PC-9 (cell line): ENCODE data around the gene SDHC. TPM values are rescaled to one million over a fixed set of nuclear protein-coding genes. Genes with fewer than 3 reads are reported as not detected.

ENCODE experiments used
- BruUV-seq: library from RNA; stranded (reverse); fragments of 400-500 nt; replicated peaks from 2 replicates; lab custom pipeline; 2021; lab: Mats Ljungman, UMichigan
- CTCF ChIA-PET: fragments of 300-600 bp; sonication (Branson Sonifier 250); formaldehyde crosslinking; loops from one replicate; lab custom pipeline; 2022; ENCODE audit warnings: antibody characterized with exemption; lab: Charles Lee
- POLR2A ChIA-PET: fragments of 300-600 bp; sonication (Branson Sonifier 250); formaldehyde crosslinking; loops from one replicate; lab custom pipeline; 2022; ENCODE audit warnings: antibody characterized with exemption; ENCODE audit not compliant: unreplicated experiment; lab: Charles Lee
- DNase-seq, 2 experiments: peaks; one replicate each; pipeline versions ENCODE4 v3.0.0 to v3.0.0-alpha.2; 2015 to 2022; ENCODE audit warnings: mixed read lengths in 1 of 2
- H2AFZ ChIP-seq: fragments of 200-600 bp; sonication (generic); 2 replicates; pipeline ENCODE4 v1.8.1; 2017; ENCODE audit warnings: antibody characterized with exemption
- H3F3A ChIP-seq: fragments of 200-600 bp; sonication (generic); 2 replicates; pipeline ENCODE4 v1.8.1; 2017; ENCODE audit warnings: antibody characterized with exemption, mild to moderate bottlenecking, low read depth; ENCODE audit not compliant: insufficient read depth
- H3K27ac ChIP-seq: fragments of 200-600 bp; sonication (generic); 2 replicates; pipeline ENCODE4 v1.6.1; 2016; ENCODE audit warnings: mixed run types
- H3K27me3 ChIP-seq: fragments of 200-600 bp; sonication (generic); 2 replicates; pipeline ENCODE4 v1.6.1; 2016; ENCODE audit warnings: low read depth, mixed run types; ENCODE audit not compliant: insufficient read depth
- H3K36me3 ChIP-seq: fragments of 200-600 bp; sonication (generic); 2 replicates; pipeline ENCODE4 v1.6.1; 2016; ENCODE audit warnings: low read depth, mixed run types
- H3K4me1 ChIP-seq: fragments of 200-600 bp; sonication (generic); replicated peaks from 2 replicates; pipeline ENCODE4 v1.6.1; 2016; ENCODE audit warnings: mixed run types; ENCODE audit not compliant: insufficient read depth
- H3K4me2 ChIP-seq: fragments of 200-600 bp; sonication (generic); 2 replicates; pipeline ENCODE4 v1.6.1; 2017; ENCODE audit warnings: mixed run types
- H3K4me3 ChIP-seq: fragments of 200-600 bp; sonication (generic); 2 replicates; pipeline ENCODE4 v1.6.1; 2016; ENCODE audit warnings: mixed run types
- H3K79me2 ChIP-seq: fragments of 200-600 bp; sonication (generic); 2 replicates; pipeline ENCODE4 v1.6.1; 2017; ENCODE audit warnings: low read depth, mixed run types
- H3K9me2 ChIP-seq: fragments of 200-600 bp; sonication (generic); 2 replicates; pipeline ENCODE4 v1.8.1; 2017; ENCODE audit warnings: mild to moderate bottlenecking; ENCODE audit not compliant: insufficient read depth
- H3K9me3 ChIP-seq: fragments of 200-600 bp; sonication (generic); 2 replicates; pipeline ENCODE4 v1.8.1; 2016; ENCODE audit warnings: low read depth; ENCODE audit not compliant: insufficient read depth
- H4K20me1 ChIP-seq: fragments of 200-600 bp; sonication (generic); 2 replicates; pipeline ENCODE4 v1.8.1; 2017; ENCODE audit not compliant: insufficient read depth
- EZH2 ChIP-seq: fragments of 200-600 bp; sonication (generic); IDR thresholded peaks from 2 replicates; pipeline ENCODE4 v1.8.0; 2017; ENCODE audit warnings: antibody characterized with exemption, low read depth
- intact Hi-C: fragments of 100-400 bp; cut with micrococcal nuclease; formaldehyde crosslinking; loops from one replicate; pipeline ENCODE4 v1.10.0; 2022; ENCODE audit not compliant: unreplicated experiment
- total RNA-seq: library from RNA; stranded (reverse); gene quantifications from 2 replicates; pipeline ENCODE4 v1.2.3, GENCODE V29; 2021
- TF ChIP-seq, protein P1 (sequence below): fragments of 200-600 bp; sonication (generic); conservative IDR thresholded peaks from 2 replicates; pipeline ENCODE4 v1.6.1; 2017; ENCODE audit warnings: mixed run types, antibody characterized with exemption, mild to moderate bottlenecking, moderate library complexity

The SDHC gene
- total RNA-seq, 1 experiment from 2014 or later: 215 TPM

DNA sequence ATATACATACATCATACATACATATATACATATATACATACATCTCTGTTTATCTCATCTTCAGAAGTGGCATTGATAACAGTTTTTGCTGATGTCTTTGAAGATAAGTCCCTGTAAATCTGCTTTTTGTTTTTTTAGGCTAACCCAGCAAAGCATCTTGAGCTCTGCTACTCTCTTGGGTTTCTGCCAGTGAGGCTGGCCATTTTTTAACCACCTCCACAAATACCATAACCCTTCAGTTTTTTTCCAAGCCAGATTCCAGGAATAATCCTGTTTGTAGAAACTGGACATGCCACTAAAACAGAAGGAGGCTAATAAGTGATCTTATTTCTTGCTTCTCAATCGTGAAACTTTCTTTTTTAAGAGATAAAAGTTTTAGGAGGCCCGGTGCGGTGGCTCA lies 21.6 kb downstream of the SDHC start:
- no peaks in the 10 kb centered on the region for H3K27me3 ChIP-seq
- TF ChIP-seq, protein P1, sequence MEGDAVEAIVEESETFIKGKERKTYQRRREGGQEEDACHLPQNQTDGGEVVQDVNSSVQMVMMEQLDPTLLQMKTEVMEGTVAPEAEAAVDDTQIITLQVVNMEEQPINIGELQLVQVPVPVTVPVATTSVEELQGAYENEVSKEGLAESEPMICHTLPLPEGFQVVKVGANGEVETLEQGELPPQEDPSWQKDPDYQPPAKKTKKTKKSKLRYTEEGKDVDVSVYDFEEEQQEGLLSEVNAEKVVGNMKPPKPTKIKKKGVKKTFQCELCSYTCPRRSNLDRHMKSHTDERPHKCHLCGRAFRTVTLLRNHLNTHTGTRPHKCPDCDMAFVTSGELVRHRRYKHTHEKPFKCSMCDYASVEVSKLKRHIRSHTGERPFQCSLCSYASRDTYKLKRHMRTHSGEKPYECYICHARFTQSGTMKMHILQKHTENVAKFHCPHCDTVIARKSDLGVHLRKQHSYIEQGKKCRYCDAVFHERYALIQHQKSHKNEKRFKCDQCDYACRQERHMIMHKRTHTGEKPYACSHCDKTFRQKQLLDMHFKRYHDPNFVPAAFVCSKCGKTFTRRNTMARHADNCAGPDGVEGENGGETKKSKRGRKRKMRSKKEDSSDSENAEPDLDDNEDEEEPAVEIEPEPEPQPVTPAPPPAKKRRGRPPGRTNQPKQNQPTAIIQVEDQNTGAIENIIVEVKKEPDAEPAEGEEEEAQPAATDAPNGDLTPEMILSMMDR: no peak
- TF ChIP-seq EZH2: no peak
- peaks cover 16% of the 10 kb centered on the region for H3K36me3 ChIP-seq
- H3K4me1 ChIP-seq: no peaks in the 10 kb centered on the region
- H3K9me3 ChIP-seq: no peaks in the 10 kb centered on the region
- ChIA-PET POLR2A (no interaction called here), CTCF (no interaction called here)
- no TSS peak for BruUV-seq
- no peak overlapping the region for H3K4me3 ChIP-seq
- no peaks in the 10 kb centered on the region for H3K9me2 ChIP-seq
- no peak for DNase-seq
- intact Hi-C loops: no loop called here
- peaks cover 8% of the 10 kb centered on the region; the same call in 1 of the 2 replicates for H4K20me1 ChIP-seq
- H3K4me2 ChIP-seq: no peak overlapping the region
- no peaks in the 10 kb centered on the region for H3K79me2 ChIP-seq
- no peaks in the 10 kb centered on the region for H3F3A ChIP-seq
- H3K27ac ChIP-seq: no peak overlapping the region
- H2AFZ ChIP-seq: no peak overlapping the region

DNA sequence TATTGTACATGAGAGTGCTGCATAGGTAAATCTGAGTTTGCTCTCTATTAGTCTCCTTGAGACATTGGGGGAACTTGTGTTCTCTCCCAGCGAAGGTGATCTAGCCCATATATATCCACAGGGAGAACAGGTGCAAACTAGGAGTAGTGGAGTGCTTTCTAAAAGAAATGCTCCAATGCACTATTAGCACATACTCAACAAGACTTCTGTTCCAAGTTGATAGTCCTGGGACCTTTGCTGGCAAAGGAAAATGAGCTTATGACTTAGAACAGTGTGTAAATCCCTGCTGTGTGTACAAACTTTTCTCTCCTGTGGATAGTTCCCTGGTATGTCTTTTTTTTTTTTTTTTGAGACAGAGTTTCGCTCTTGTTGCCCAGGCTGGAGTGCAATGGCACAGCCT lies 28.0 kb downstream of the SDHC start:
- ChIA-PET POLR2A (no interaction called here), CTCF (no interaction called here)
- Histone ChIP-seq H3K27ac (no peak overlapping the region), H3K9me2 (no peaks in the 10 kb centered on the region), H3K4me1 (no peaks in the 10 kb centered on the region), H3K79me2 (no peaks in the 10 kb centered on the region), H2AFZ (no peak overlapping the region), H3K4me2 (no peak overlapping the region), H3K27me3 (no peaks in the 10 kb centered on the region), H3K36me3 (no peaks in the 10 kb centered on the region), H3K9me3 (no peaks in the 10 kb centered on the region), H3F3A (no peaks in the 10 kb centered on the region), H3K4me3 (no peak overlapping the region), H4K20me1 (0 out of 2 replicates have a peak, but pooled peaks cover 3% of the 10 kb centered on the region)
- intact Hi-C loops: no loop called here
- TF ChIP-seq EZH2: no peak
- TF ChIP-seq, protein P1: no peak
- no TSS peak for BruUV-seq
- DNase-seq: no peak

DNA sequence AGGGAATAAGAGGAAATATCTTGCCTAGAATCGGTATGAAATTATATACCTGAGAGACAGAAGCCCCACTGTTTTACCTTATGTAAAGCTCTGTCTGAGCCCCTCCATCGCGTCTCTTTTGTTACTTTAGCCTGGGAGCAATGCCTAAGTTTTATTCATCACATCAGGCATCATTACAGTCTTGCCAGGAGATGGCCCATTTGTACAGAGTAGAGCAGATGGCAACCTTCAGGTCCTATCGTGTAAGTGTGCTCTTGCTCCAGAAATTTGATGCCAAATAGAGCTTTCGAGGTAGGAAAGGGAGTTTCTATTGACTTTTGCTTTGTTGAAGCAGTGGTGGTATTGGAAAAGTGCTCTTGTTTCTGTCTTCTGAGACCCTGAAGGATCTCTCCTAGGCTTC lies 28.6 kb downstream of the SDHC start:
- intact Hi-C loops: no loop called here
- ChIA-PET POLR2A (no interaction called here), CTCF (no interaction called here)
- Histone ChIP-seq H3F3A (no peaks in the 10 kb centered on the region), H3K27ac (no peak overlapping the region), H3K27me3 (no peaks in the 10 kb centered on the region), H2AFZ (no peak overlapping the region), H3K36me3 (no peaks in the 10 kb centered on the region), H3K9me2 (no peaks in the 10 kb centered on the region), H3K79me2 (no peaks in the 10 kb centered on the region), H4K20me1 (no peaks in the 10 kb centered on the region), H3K9me3 (no peaks in the 10 kb centered on the region), H3K4me3 (no peak overlapping the region), H3K4me2 (no peak overlapping the region), H3K4me1 (no peaks in the 10 kb centered on the region)
- DNase-seq: no peak
- TF ChIP-seq, protein P1: no peak
- TF ChIP-seq EZH2: no peak
- no TSS peak for BruUV-seq
